Muscle of leg (tissue), 11 donors: ENCODE results near the gene COL4A2. TPM values are rescaled to one million over a fixed set of nuclear protein-coding genes. Genes with fewer than 3 reads are reported as not detected.

Experiments used
- DNase-seq: peaks from one replicate; pipeline ENCODE4 v3.0.0; 2013
- H3K27ac ChIP-seq: one replicate; pipeline ENCODE4 v1.5.1; 2013; ENCODE audit warnings: mild to moderate bottlenecking, low read length, control low read depth
- H3K27me3 ChIP-seq: one replicate; pipeline ENCODE4 v1.6.1; 2013; ENCODE audit warnings: low read length; ENCODE audit not compliant: control insufficient read depth, insufficient read depth
- H3K36me3 ChIP-seq: one replicate; pipeline ENCODE4 v1.6.1; 2013; ENCODE audit warnings: low read length; ENCODE audit not compliant: control insufficient read depth, insufficient read depth
- H3K4me1 ChIP-seq: one replicate; pipeline ENCODE4 v1.6.1; 2013; ENCODE audit warnings: low read length; ENCODE audit not compliant: control insufficient read depth, insufficient read depth
- H3K4me3 ChIP-seq: one replicate; pipeline ENCODE4 v1.5.1; 2013; ENCODE audit warnings: low read length, control low read depth
- H3K9me3 ChIP-seq: replicated peaks from 2 replicates; pipeline ENCODE4 v1.6.1; 2013; ENCODE audit warnings: low read depth, low read length; ENCODE audit not compliant: control insufficient read depth
- WGBS: methylation state at CpG from one replicate; pipeline ENCODE4 v1.1.5; 2013; ENCODE audit warnings: missing lambda C conversion rate; ENCODE audit not compliant: insufficient coverage; 5-methylcytosine and 5-hydroxymethylcytosine counted together
- polyA plus RNA-seq, 8 donors: library from polyadenylated mRNA; unstranded; fragments of 120-200 nt; gene quantifications; one replicate each; pipeline versions ENCODE4 v1.2.1 to v1.2.3, GENCODE V29; 2013; ENCODE audit warnings: inconsistent platforms in 1 of 8, low replicate concordance in 1 of 8; ENCODE audit not compliant: insufficient read length in 8 of 8, insufficient read depth in 1 of 8
- total RNA-seq: library from RNA; stranded (reverse); fragments of 120-200 nt; gene quantifications from one replicate; pipeline ENCODE4 v1.2.4, GENCODE V29; 2013

Gene COL4A2
- total and polyA plus RNA-seq, 9 donors: 429 to 712 (median 555) TPM

- Histone ChIP-seq H3K27ac (no peak overlapping the region), H3K4me3 (no peak overlapping the region), H3K27me3 (no peaks in the 10 kb centered on the region), H3K4me1 (peaks cover 18% of the 10 kb centered on the region), H3K9me3 (peaks cover under 1% of the 10 kb centered on the region), H3K36me3 (peaks cover 82% of the 10 kb centered on the region)
- DNase-seq: no peak
- 84% methylated on average over 8 of the region's 10 CpGs for WGBS
Observed at GRCh38 chr13:110505594-110505993, 198.5 kb downstream of the COL4A2 start.

- Histone ChIP-seq H3K36me3 (peaks cover 79% of the 10 kb centered on the region), H3K4me3 (no peak overlapping the region), H3K27ac (no peak overlapping the region), H3K9me3 (no peaks in the 10 kb centered on the region), H3K27me3 (no peaks in the 10 kb centered on the region), H3K4me1 (peaks cover 18% of the 10 kb centered on the region)
- 83% methylated on average over 17 of the region's 18 CpGs for WGBS
- no peak for DNase-seq
Observed at GRCh38 chr13:110506396-110506795, 199.3 kb downstream of the COL4A2 start.

- peak; percentile 35 for DNase-seq
- H3K9me3 ChIP-seq: no peaks in the 10 kb centered on the region
- no peak overlapping the region for H3K4me3 ChIP-seq
- peak overlapping the region; percentile 51 for H3K27ac ChIP-seq
- no peaks in the 10 kb centered on the region for H3K27me3 ChIP-seq
- peaks cover 18% of the 10 kb centered on the region for H3K4me1 ChIP-seq
- WGBS: 53% methylated on average over 12 of the region's 17 CpGs
- peaks cover 79% of the 10 kb centered on the region for H3K36me3 ChIP-seq
Observed at GRCh38 chr13:110506859-110507566, 199.9 kb downstream of the COL4A2 start.

GRCh38 chr13:110507678-110508381 lies 200.7 kb downstream of the COL4A2 start:
- peak overlapping the region; percentile 51 for H3K27ac ChIP-seq
- peaks cover 80% of the 10 kb centered on the region for H3K36me3 ChIP-seq
- no peak overlapping the region for H3K4me3 ChIP-seq

GRCh38 chr13:110509478-110509926 lies 202.4 kb downstream of the COL4A2 start:
- DNase-seq: peak; percentile 29
- Histone ChIP-seq H3K27ac (peak overlapping the region; percentile 49), H3K36me3 (peaks cover 78% of the 10 kb centered on the region), H3K9me3 (no peaks in the 10 kb centered on the region), H3K4me3 (no peak overlapping the region), H3K27me3 (no peaks in the 10 kb centered on the region), H3K4me1 (peaks cover 18% of the 10 kb centered on the region)
- WGBS: 14% methylated on average over 4 of the region's 4 CpGs

More at GRCh38 chr13:110507678-110508381, 200.7 kb downstream of the COL4A2 start:
- Histone ChIP-seq H3K9me3 (no peaks in the 10 kb centered on the region), H3K4me1 (peaks cover 18% of the 10 kb centered on the region), H3K27me3 (no peaks in the 10 kb centered on the region)
- 92% methylated on average over 20 of the region's 23 CpGs for WGBS
- no peak for DNase-seq

GRCh38 chr13:110509971-110510786 lies 203.1 kb downstream of the COL4A2 start:
- H3K9me3 ChIP-seq: no peaks in the 10 kb centered on the region
- H3K4me1 ChIP-seq: peaks cover 18% of the 10 kb centered on the region
- 15% methylated on average over 12 of the region's 18 CpGs for WGBS
- no peaks in the 10 kb centered on the region for H3K27me3 ChIP-seq
- no peak overlapping the region for H3K4me3 ChIP-seq
- peaks cover 84% of the 10 kb centered on the region for H3K36me3 ChIP-seq
- DNase-seq: peak; percentile 80
- peak overlapping the region; percentile 49 for H3K27ac ChIP-seq

- Histone ChIP-seq H3K4me1 (peaks cover 15% of the 10 kb centered on the region), H3K4me3 (no peak overlapping the region), H3K27me3 (no peaks in the 10 kb centered on the region), H3K9me3 (no peaks in the 10 kb centered on the region), H3K36me3 (peaks cover 70% of the 10 kb centered on the region), H3K27ac (no peak overlapping the region)
- DNase-seq: no peak
- WGBS: 93% methylated on average over 31 of the region's 31 CpGs
Observed at GRCh38 chr13:110511509-110512181, 204.6 kb downstream of the COL4A2 start.

GRCh38 chr13:110512198-110512740 lies 205.2 kb downstream of the COL4A2 start:
- 88% methylated on average over 12 of the region's 17 CpGs for WGBS
- Histone ChIP-seq H3K27me3 (no peaks in the 10 kb centered on the region), H3K4me1 (peaks cover 12% of the 10 kb centered on the region), H3K36me3 (peaks cover 64% of the 10 kb centered on the region), H3K9me3 (no peaks in the 10 kb centered on the region), H3K4me3 (no peak overlapping the region), H3K27ac (no peak overlapping the region)
- no peak for DNase-seq

GRCh38 chr13:110516500-110516899 lies 209.4 kb downstream of the COL4A2 start:
- 84% methylated on average over 10 of the region's 12 CpGs for WGBS

More at GRCh38 chr13:110516500-110516899, 209.4 kb downstream of the COL4A2 start:
- Histone ChIP-seq H3K9me3 (no peaks in the 10 kb centered on the region), H3K27ac (no peak overlapping the region), H3K4me1 (peaks cover 32% of the 10 kb centered on the region), H3K27me3 (no peaks in the 10 kb centered on the region), H3K4me3 (no peak overlapping the region), H3K36me3 (peaks cover 36% of the 10 kb centered on the region)
- no peak for DNase-seq
